K562 (cell line): ENCODE measurements around the gene INSIG1. TPM values are rescaled to one million over a fixed set of nuclear protein-coding genes. Genes with fewer than 3 reads are reported as not detected.

Source experiments
- ATF7 ChIP-seq: fragments of 450-650 bp; IDR thresholded peaks from 2 replicates; pipeline ENCODE4 v1.7.1; 2014; ENCODE audit warnings: mild to moderate bottlenecking, moderate library complexity
- BDP1 ChIP-seq: IDR thresholded peaks from 3 replicates; pipeline ENCODE4 v1.6.1; 2011; ENCODE audit not compliant: insufficient read length, insufficient read depth
- CBX8 ChIP-seq: fragments of 200-600 bp; sonication (generic); IDR thresholded peaks from 2 replicates; pipeline ENCODE4 v1.6.1; 2012; ENCODE audit warnings: borderline replicate concordance, mixed run types, low read depth, mild to moderate bottlenecking, moderate library complexity, mixed read lengths, low read length, control low read depth, inconsistent platforms; ENCODE audit not compliant: poor library complexity, severe bottlenecking; ENCODE audit errors: extremely low read depth
- CSDE1 ChIP-seq, 2 experiments: fragments of 450-650 bp; IDR thresholded peaks; 2 replicates each; pipeline ENCODE4 v1.6.1; 2016; ENCODE audit warnings: mild to moderate bottlenecking in 1 of 2
- ESRRA ChIP-seq: fragments of 450-650 bp; IDR thresholded peaks from 2 replicates; pipeline ENCODE4 v1.6.1; 2014; ENCODE audit warnings: low read depth, mild to moderate bottlenecking, moderate library complexity, borderline replicate concordance
- ETV6 ChIP-seq, 3 experiments: fragments of 150-350 bp in 1 of 3; sonication (generic) in 1 of 3; formaldehyde crosslinking in 1 of 3; IDR thresholded peaks; 2 replicates each; pipeline versions ENCODE4 v1.6.1 to v1.8.0; 2014 to 2022; ENCODE audit warnings: borderline replicate concordance in 2 of 3, low read depth in 2 of 3, antibody characterized with exemption in 1 of 3, low read length in 1 of 3, mild to moderate bottlenecking in 1 of 3, missing genetic modification reagents in 1 of 3
- HINFP ChIP-seq: fragments of 450-650 bp; conservative IDR thresholded peaks from 2 replicates; pipeline ENCODE4 v1.6.1; 2016; ENCODE audit warnings: missing genetic modification characterization, low read depth, mild to moderate bottlenecking, control low read depth, missing compliant biosample characterization
- HMG20A ChIP-seq: fragments of 450-650 bp; formaldehyde crosslinking; conservative IDR thresholded peaks from 2 replicates; pipeline ENCODE4 v1.4.0; 2020; ENCODE audit warnings: mild to moderate bottlenecking, mixed read lengths
- IRF1 ChIP-seq: sonication (generic); formaldehyde crosslinking; IDR thresholded peaks from 2 replicates; pipeline ENCODE4 v1.8.0; 2022; ENCODE audit warnings: missing genetic modification reagents, mild to moderate bottlenecking, borderline replicate concordance
- PHTF2 ChIP-seq: fragments of 250-450 bp; sonication (Bioruptor Pico); IDR thresholded peaks from 2 replicates; pipeline ENCODE4 v1.5.0; 2021; ENCODE audit warnings: mild to moderate bottlenecking
- RBM22 ChIP-seq: fragments of 200-400 bp; formaldehyde crosslinking; IDR thresholded peaks from 2 replicates; pipeline ENCODE4 v1.6.1; 2018; ENCODE audit warnings: low read length, low read depth; ENCODE audit not compliant: poor library complexity, severe bottlenecking
- SP1 ChIP-seq: sonication (generic); formaldehyde crosslinking; IDR thresholded peaks from 2 replicates; pipeline ENCODE4 v1.8.1; 2022; ENCODE audit warnings: mild to moderate bottlenecking, missing genetic modification reagents
- TRIM24 ChIP-seq, 2 experiments: fragments of 450-650 bp; IDR thresholded peaks; 2 replicates each; pipeline ENCODE4 v1.6.1; 2016
- ZBTB34 ChIP-seq: fragments of 250-450 bp; sonication (Bioruptor Pico); IDR thresholded peaks from 2 replicates; pipeline ENCODE4 v1.8.0; 2021; ENCODE audit warnings: mild to moderate bottlenecking, moderate library complexity
- ZNF408 ChIP-seq: fragments of 250-450 bp; sonication (Bioruptor Pico); IDR thresholded peaks from 2 replicates; pipeline ENCODE4 v1.4.0; 2020; ENCODE audit warnings: low read depth, mild to moderate bottlenecking, moderate library complexity
- ZNF551 ChIP-seq: fragments of 250-450 bp; sonication (Bioruptor Pico); IDR thresholded peaks from 2 replicates; pipeline ENCODE4 v1.5.0; 2021; ENCODE audit warnings: mild to moderate bottlenecking, moderate library complexity
- ZNF766 ChIP-seq: fragments of 200-800 bp; sonication (Bioruptor generic); conservative IDR thresholded peaks from 2 replicates; pipeline ENCODE4 v1.6.1; 2016; ENCODE audit warnings: missing genetic modification characterization, missing compliant biosample characterization
- polyA plus RNA-seq, 8 experiments: library from polyadenylated mRNA; depleted of rRNA in 4 of 8; stranded (reverse) in 5 of 8; unstranded in 3 of 8; fragments of >200 nt; fragmentation: Nextera tagmentation in 2 of 8; fragmentation: Illumina TruSeq in 1 of 8; extraction: Ambion mirVana in 2 of 8; extraction: Trizol in 1 of 8; gene quantifications; 2 replicates each; pipeline versions ENCODE4 v1.2.1 to v1.2.3, GENCODE V29; 2011 to 2014; ENCODE audit warnings: inconsistent platforms in 1 of 8, missing spikeins in 1 of 8
- total RNA-seq, 7 experiments: library from RNA; depleted of rRNA in 6 of 7; stranded (reverse); fragments of >200 nt in 6 of 7; fragmentation: Illumina TruSeq in 2 of 7; extraction: Trizol in 2 of 7; gene quantifications; 2 replicates each; pipeline versions ENCODE4 v1.2.1 to v1.2.3, GENCODE V29; 2011 to 2021; ENCODE audit warnings: low replicate concordance in 1 of 7
- TF ChIP-seq, protein P1 (sequence below): sonication (generic); formaldehyde crosslinking; IDR thresholded peaks from 2 replicates; pipeline ENCODE4 v1.8.1; 2022; ENCODE audit warnings: missing genetic modification reagents
- TF ChIP-seq, protein P2 (sequence below): fragments of 450-650 bp; IDR thresholded peaks from 2 replicates; pipeline ENCODE4 v1.6.1; 2016; ENCODE audit warnings: mild to moderate bottlenecking

The INSIG1 gene
- total and polyA plus RNA-seq, 9 of the 15 experiments (the other 6 are each of a cell fraction or from before 2014, with no cell fraction given): 57.1 to 787 (median 238) TPM

- no peak; the same call in 1 of the 2 replicates for TF ChIP-seq SP1 (CRISPR knock-in tag)
- peak; percentile 73 for TF ChIP-seq ATF7
- no peak for TF ChIP-seq TRIM24 (IDR thresholded peaks at IDR 0.05)
- TF ChIP-seq ZNF766 (CRISPR knock-in tag): no peak
- no peak for TF ChIP-seq ZBTB34 (CRISPR knock-in tag)
- TF ChIP-seq HMG20A: no peak
- no peak for TF ChIP-seq BDP1
- no peak for TF ChIP-seq IRF1
- TF ChIP-seq, protein P1, sequence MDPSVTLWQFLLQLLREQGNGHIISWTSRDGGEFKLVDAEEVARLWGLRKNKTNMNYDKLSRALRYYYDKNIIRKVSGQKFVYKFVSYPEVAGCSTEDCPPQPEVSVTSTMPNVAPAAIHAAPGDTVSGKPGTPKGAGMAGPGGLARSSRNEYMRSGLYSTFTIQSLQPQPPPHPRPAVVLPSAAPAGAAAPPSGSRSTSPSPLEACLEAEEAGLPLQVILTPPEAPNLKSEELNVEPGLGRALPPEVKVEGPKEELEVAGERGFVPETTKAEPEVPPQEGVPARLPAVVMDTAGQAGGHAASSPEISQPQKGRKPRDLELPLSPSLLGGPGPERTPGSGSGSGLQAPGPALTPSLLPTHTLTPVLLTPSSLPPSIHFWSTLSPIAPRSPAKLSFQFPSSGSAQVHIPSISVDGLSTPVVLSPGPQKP (CRISPR knock-in tag): no peak
- TF ChIP-seq ESRRA: peak; percentile 22; the same call in 1 of the 2 replicates
- TF ChIP-seq ETV6 (IDR thresholded peaks at IDR 0.05; ENCODE audit: borderline replicate concordance in 1 of 2, low read depth in 2 of 2, low read length in 1 of 2): peak in 1 of 2 experiments; percentile 51; a peak in 1 of 4 replicates
- TF ChIP-seq ETV6 (CRISPR knock-in tag; IDR thresholded peaks at IDR 0.05; ENCODE audit: borderline replicate concordance): peak; percentile 88; the same call in 1 of the 2 replicates
- TF ChIP-seq, protein P2, sequence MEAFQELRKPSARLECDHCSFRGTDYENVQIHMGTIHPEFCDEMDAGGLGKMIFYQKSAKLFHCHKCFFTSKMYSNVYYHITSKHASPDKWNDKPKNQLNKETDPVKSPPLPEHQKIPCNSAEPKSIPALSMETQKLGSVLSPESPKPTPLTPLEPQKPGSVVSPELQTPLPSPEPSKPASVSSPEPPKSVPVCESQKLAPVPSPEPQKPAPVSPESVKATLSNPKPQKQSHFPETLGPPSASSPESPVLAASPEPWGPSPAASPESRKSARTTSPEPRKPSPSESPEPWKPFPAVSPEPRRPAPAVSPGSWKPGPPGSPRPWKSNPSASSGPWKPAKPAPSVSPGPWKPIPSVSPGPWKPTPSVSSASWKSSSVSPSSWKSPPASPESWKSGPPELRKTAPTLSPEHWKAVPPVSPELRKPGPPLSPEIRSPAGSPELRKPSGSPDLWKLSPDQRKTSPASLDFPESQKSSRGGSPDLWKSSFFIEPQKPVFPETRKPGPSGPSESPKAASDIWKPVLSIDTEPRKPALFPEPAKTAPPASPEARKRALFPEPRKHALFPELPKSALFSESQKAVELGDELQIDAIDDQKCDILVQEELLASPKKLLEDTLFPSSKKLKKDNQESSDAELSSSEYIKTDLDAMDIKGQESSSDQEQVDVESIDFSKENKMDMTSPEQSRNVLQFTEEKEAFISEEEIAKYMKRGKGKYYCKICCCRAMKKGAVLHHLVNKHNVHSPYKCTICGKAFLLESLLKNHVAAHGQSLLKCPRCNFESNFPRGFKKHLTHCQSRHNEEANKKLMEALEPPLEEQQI: no peak
- no peak for TF ChIP-seq CBX8
- TF ChIP-seq RBM22: no peak
- no peak for TF ChIP-seq CSDE1 (IDR thresholded peaks at IDR 0.05)
- no peak for TF ChIP-seq PHTF2 (CRISPR knock-in tag)
- no peak for TF ChIP-seq ZNF551 (CRISPR knock-in tag)
- no peak for TF ChIP-seq HINFP
- no peak for TF ChIP-seq ZNF408 (CRISPR knock-in tag)
Measured at GRCh38 chr7:155297517-155298287, at the start of gene INSIG1 (continued).
